Neutrophil (primary cell): ENCODE measurements around the gene C10orf88.

Experiments used
- H3K27ac ChIP-seq: fragments of 200-600 bp; sonication (generic); 2 replicates; pipeline ENCODE4 v1.5.1; 2016; ENCODE audit warnings: mild to moderate bottlenecking, moderate library complexity
- H3K27me3 ChIP-seq: fragments of 200-600 bp; sonication (generic); 2 replicates; pipeline ENCODE4 v1.6.0; 2016; ENCODE audit warnings: mild to moderate bottlenecking
- H3K36me3 ChIP-seq: fragments of 200-600 bp; sonication (generic); 2 replicates; pipeline ENCODE4 v1.5.1; 2017
- H3K4me1 ChIP-seq, 2 experiments: fragments of 200-600 bp in 1 of 2; sonication (generic) in 1 of 2; 1 replicate in 1 of 2; 2 replicates in 1 of 2; pipeline versions ENCODE4 v1.5.1 to v1.6.1; 2013 to 2016; ENCODE audit warnings: low read depth in 1 of 2, low read length in 1 of 2, mild to moderate bottlenecking in 1 of 2, moderate library complexity in 1 of 2; ENCODE audit not compliant: control insufficient read depth in 1 of 2, insufficient read depth in 1 of 2
- H3K4me3 ChIP-seq, 2 experiments: fragments of 200-600 bp in 1 of 2; sonication (generic) in 1 of 2; 1 replicate in 1 of 2; 2 replicates in 1 of 2; pipeline ENCODE4 v1.5.1; 2013 to 2016; ENCODE audit warnings: low read depth in 1 of 2, low read length in 1 of 2, mild to moderate bottlenecking in 1 of 2, moderate library complexity in 1 of 2
- H3K9me3 ChIP-seq: fragments of 200-600 bp; sonication (generic); 2 replicates; pipeline ENCODE4 v1.5.1; 2016
- CTCF ChIP-seq: fragments of 200-600 bp; sonication (generic); IDR thresholded peaks from 2 replicates; pipeline ENCODE4 v1.5.1; 2016; ENCODE audit warnings: antibody characterized with exemption

The C10orf88 gene

GRCh38 chr10:122990278-122990677, 36.3 kb upstream of the C10orf88 start:
- no peak for TF ChIP-seq CTCF
- H3K4me3 ChIP-seq: no peak overlapping the region
- H3K4me1 ChIP-seq: no peaks in the 10 kb centered on the region
- H3K9me3 ChIP-seq: no peaks in the 10 kb centered on the region
- H3K36me3 ChIP-seq: peaks cover 29% of the 10 kb centered on the region
- H3K27me3 ChIP-seq: no peaks in the 10 kb centered on the region
- no peak overlapping the region for H3K27ac ChIP-seq

DNA sequence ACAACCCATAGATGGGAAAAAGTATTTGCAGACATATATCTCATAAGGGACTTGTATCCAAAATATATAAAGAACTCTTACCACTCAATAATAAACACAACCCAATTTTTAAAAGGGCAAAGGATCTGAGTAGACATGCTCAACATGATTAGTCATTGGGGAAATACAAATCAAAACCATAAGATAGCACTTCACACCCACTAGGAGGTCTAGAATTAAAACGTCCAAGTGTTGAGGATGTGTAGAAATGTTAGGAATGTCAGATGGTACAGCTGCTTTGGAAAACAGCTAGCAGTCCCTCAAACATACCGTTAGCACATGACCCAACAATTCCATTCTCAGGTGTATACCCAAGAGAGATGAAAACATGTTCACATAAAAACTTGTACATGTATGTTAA, 34.5 kb upstream of the C10orf88 start:
- H3K9me3 ChIP-seq: no peaks in the 10 kb centered on the region
- no peak overlapping the region for H3K27ac ChIP-seq
- H3K27me3 ChIP-seq: no peaks in the 10 kb centered on the region
- H3K36me3 ChIP-seq: peaks cover 11% of the 10 kb centered on the region
- H3K4me3 ChIP-seq: no peak overlapping the region
- TF ChIP-seq CTCF: no peak
- no peaks in the 10 kb centered on the region for H3K4me1 ChIP-seq

DNA sequence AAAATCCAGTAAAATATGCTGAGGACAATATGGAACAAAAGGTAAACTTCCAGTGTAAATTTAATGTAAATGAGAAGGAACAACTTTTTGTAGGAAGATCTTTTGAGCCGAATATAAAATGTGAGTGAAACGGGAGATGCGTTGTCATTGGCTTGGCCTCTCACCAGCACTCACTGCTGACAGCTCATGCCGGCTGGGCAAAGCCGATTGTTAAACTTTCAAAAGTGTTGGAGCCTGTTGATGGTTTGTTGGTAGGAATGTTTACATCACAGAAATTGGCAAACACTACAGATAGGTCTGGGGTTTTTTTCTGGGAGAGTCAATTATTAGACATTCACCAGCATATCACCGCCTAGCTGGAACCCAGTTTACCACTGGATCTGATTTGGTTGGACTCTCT, 32.3 kb upstream of the C10orf88 start:
- no peaks in the 10 kb centered on the region for H3K4me1 ChIP-seq
- no peak overlapping the region for H3K4me3 ChIP-seq
- H3K27ac ChIP-seq: no peak overlapping the region
- H3K36me3 ChIP-seq: no peaks in the 10 kb centered on the region
- no peak for TF ChIP-seq CTCF
- peaks cover 5% of the 10 kb centered on the region for H3K27me3 ChIP-seq
- no peaks in the 10 kb centered on the region for H3K9me3 ChIP-seq

GRCh38 chr10:122984708-122985107, 30.7 kb upstream of the C10orf88 start:
- Histone ChIP-seq H3K27ac (no peak overlapping the region), H3K4me3 (no peak overlapping the region), H3K36me3 (no peaks in the 10 kb centered on the region), H3K27me3 (peaks cover 6% of the 10 kb centered on the region), H3K4me1 (peaks cover 10 to 12% of the 10 kb centered on the region in 2 experiments), H3K9me3 (no peaks in the 10 kb centered on the region)
- TF ChIP-seq CTCF: no peak

GRCh38 chr10:122983898-122984297, 29.9 kb upstream of the C10orf88 start:
- Histone ChIP-seq H3K4me3 (no peak overlapping the region), H3K27me3 (peaks cover 6% of the 10 kb centered on the region), H3K27ac (no peak overlapping the region), H3K4me1 (peaks cover 13 to 16% of the 10 kb centered on the region in 2 experiments), H3K9me3 (no peaks in the 10 kb centered on the region), H3K36me3 (no peaks in the 10 kb centered on the region)
- no peak for TF ChIP-seq CTCF

- Histone ChIP-seq H3K4me3 (peak overlapping the region; percentile 78 to 94), H3K9me3 (no peaks in the 10 kb centered on the region), H3K36me3 (no peaks in the 10 kb centered on the region), H3K27ac (peak overlapping the region; percentile 94), H3K4me1 (peaks cover 13 to 16% of the 10 kb centered on the region in 2 experiments), H3K27me3 (peaks cover 24% of the 10 kb centered on the region)
- no peak for TF ChIP-seq CTCF
These were observed 27.0 kb upstream of the C10orf88 start for GRCh38 chr10:122981066-122981464.
